22Rv1 (cell line): ENCODE data around the gene SULT1A2.

Source experiments
- CTCF ChIP-seq: fragments of 450-650 bp; IDR thresholded peaks from 2 replicates; pipeline ENCODE4 v1.5.1; 2017; ENCODE audit warnings: mild to moderate bottlenecking
- ZFX ChIP-seq: fragments of 450-650 bp; IDR thresholded peaks from 2 replicates; pipeline ENCODE4 v1.6.1; 2017; ENCODE audit warnings: antibody characterized with exemption, borderline replicate concordance

DNA sequence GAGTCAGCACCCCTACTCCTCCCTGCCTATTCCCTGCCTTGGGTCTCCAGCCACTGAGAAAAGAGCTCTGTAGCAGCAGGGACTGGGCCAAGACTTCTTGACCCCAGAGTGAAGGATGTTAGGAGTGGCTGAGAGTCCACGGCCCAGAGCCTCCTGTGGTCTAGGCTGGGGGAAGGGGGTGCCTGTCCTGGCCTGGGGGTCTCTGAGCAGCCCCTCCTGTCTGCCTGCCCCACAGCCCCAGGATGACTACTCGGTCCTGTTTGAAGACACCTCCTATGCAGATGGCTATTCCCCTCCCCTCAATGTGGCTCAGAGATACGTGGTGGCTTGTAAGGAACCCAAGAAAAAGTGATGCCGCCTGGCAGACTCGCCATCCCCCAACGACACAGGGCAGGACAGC, 5.5 kb downstream of the SULT1A2 start:
- TF ChIP-seq CTCF = no peak
- no peak for TF ChIP-seq ZFX
